HG02970 (cell line): ENCODE data around the gene DMC1.

Experiments
- ATAC-seq: cut with Tn5 transposase; IDR thresholded peaks from one replicate; pipeline ENCODE4 v1.9.1; 2021; ENCODE audit warnings: mild to moderate bottlenecking, moderate library complexity, moderate number of reproducible peaks; ENCODE audit not compliant: unreplicated experiment, low FRiP score

DMC1 gene

DNA sequence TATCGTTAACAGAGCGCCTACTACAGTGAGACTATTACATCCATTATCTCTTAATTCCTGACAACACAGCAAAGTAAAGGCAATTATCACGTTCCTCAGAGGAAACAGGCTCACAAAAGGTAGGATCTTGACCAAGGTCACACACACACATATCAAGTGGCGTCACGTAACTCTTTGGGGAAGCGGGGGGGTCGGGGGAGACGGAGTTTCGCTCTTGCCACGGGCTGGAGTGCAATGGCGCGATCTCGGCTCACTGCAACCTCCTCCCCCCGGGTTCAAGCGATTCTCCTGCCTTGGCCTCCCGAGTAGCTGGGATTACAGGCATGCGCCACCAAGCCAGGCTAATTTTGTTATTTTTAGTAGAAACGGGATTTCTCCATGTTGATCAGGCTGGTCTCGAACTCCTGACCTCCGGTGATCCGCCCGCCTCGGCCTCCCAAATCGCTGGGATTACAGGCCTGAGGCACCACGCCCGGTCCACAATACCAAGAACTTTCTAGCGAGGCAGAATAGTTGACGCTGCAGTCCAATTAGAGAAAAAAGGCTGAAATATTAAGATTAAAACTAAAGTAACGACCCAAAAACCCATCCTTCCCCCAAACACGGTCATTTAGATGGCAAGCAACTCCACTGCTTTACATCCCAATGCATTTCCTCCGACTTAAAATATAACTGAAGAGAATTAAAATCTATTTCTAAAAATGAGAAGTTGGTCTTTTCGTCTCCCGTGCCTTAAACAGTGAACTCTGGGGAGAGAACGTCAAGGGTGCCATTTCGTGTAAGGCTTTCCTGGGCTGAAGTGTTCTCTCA is 65.0 kb downstream of the DMC1 start:
- no peak for ATAC-seq

DNA sequence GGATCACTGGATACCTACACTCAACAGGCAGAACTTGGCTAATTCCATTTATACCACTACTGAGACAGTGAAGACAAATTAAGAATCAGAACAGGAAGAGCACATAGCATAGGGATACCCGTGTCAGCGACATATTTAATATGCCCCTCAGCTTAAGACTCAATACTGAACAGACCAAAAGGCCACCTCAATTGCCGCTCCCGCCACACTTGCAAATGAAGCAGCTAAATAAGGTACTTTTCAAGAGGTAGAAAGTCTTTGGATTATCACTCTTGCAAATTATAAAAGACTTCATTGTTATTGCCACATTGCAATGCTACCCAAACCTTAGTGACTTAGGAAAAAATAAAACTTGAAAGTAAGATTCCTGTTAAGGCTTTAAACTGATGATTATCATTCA is 67.0 kb downstream of the DMC1 start:
- ATAC-seq = no peak

DNA sequence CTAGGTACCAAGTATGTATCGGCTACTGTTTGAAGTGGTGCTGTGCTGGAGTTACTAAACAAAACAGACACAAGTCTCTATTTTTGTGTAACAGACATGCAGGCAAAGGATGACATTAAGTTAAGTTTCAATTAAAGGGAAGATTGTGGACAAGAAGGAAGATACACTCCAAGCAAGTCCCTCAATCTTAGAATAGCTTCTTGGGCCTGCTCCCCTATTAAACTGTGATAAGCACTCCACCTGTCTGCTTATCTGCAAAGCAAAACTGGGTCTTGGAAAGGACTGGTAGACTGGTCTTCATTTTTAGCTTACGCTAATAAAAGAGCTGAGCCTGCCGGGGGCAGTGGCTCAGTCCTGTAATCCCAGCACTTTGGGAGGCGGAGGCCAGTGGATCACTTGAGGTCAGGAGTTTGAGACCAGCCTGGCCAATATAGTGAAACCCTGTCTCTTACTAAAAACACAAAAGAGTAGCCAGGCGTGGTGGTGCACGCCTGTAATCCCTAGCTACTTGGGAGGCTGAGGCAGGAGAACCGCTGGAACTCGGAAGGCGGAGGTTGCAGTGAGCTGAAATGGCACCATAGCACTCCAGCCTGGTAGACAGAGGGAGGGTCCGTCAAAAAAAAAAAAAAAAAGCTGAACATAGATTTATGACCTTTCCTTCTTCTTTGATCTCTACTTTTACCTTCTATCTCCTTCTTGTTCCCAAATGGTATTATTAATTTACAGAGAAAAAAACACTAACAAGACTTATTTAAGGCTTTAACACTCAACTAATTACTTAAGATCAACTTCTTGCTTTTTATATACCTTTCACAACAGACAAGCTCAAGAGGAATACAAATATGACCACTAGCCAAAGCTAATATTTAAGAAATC is 67.9 kb downstream of the DMC1 start:
- ATAC-seq = no peak

- ATAC-seq = no peak
Measured at GRCh38 chr22:38497869-38498268, 72.1 kb downstream of the DMC1 start.

DNA sequence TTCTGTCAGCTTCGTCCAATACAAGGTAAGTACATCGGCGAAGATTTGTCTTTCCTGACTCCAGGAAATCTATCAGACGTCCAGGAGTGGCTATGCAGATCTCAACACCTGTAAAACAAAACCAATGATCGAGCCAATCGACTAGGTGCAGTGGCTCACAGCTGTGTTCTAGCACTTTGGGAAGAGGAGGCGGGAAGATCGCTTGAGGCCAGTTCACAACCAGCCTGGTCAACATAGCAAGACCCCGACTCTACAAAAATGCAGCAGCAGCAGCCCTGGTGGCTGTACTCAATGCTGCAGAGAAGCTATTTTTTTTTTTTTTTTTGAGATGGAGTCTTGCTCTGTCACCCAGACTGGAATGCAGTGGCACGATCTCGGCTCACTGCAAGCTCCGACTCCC is 75.0 kb downstream of the DMC1 start:
- ATAC-seq = no peak

DNA sequence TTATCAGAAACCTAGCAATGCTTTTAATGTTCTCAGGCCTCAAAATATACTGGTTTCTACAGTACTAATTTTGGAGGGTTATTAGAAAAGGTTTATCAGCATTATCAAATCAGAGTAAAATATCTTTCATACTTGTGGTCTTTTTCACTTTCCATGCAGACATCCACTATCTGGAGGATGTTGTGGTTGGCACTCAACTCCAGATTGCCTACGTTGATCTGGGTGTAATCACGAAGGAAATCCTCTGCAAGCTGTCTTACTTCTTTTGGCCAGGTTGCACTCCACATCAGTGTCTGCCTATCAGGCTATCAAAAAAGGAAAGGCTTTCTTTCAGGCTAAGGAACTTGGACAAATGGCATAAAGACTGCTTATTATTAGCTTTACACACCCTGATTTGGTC is 75.5 kb downstream of the DMC1 start:
- no peak for ATAC-seq

DNA sequence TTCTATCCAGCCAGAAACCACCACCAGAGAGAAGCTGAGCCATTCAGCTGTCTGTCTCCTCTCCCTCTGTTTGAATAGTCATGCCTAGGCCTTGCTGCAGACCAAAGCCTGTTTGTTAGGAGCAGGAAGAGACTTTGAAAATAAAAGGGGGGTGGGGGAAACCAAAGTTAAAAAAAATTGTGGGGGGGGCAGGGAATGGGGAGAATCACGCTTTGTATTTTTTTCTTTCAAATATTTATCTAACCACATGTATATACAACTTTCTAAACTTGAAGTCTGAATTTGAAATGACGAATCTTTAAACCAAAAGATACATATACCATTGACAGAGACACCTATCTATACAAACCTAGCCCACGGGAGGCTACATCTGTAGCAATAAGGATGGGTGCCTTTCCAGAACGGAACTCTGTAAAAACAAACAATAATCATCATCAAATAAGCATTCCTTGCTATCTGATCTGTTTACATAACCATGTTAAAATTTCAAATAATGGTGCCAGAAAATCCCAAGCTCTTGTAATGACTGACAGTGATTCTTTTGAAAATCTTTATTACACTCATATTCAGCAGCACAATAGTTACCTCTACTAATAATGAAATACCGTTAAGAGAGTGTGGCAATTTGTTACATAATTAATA is 78.2 kb downstream of the DMC1 start:
- ATAC-seq = no peak

DNA sequence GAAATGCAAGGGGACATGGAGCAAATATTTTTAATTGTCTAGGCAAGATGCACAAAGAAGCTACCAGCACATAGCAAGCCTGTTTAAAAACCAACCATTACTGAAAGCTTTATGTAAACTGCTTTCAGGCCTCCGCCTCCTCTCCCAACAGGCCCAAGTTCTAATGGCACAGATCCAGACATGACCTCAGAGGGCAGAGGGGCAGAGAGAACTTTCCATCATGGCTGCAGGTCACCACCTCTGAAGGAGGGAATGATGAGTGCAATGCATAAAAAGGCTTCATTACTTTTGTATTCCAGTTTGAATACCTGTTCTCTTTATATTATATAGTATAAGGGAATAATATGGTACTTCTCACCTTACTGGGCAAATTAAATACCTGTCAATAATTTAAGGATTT is 79.1 kb downstream of the DMC1 start:
- no peak for ATAC-seq

- no peak for ATAC-seq
Measured at GRCh38 chr22:38490475-38490874, 79.5 kb downstream of the DMC1 start.

GRCh38 chr22:38489561-38490145 is 80.3 kb downstream of the DMC1 start:
- no peak for ATAC-seq

GRCh38 chr22:38489142-38489541 is 80.8 kb downstream of the DMC1 start:
- no peak for ATAC-seq

- no peak for ATAC-seq
Measured at GRCh38 chr22:38487946-38488345, 82.0 kb downstream of the DMC1 start.

- no peak for ATAC-seq
Measured at GRCh38 chr22:38485783-38486182, 84.2 kb downstream of the DMC1 start.

- no peak for ATAC-seq
Measured at GRCh38 chr22:38484244-38484643, 85.7 kb downstream of the DMC1 start.

GRCh38 chr22:38482662-38483308 is 87.2 kb downstream of the DMC1 start:
- no peak for ATAC-seq

- no peak for ATAC-seq
Measured at GRCh38 chr22:38481871-38482332, 88.1 kb downstream of the DMC1 start.

GRCh38 chr22:38481162-38481870 is 88.7 kb downstream of the DMC1 start:
- ATAC-seq = no peak

- ATAC-seq = no peak
Measured at GRCh38 chr22:38479096-38479837, 90.7 kb downstream of the DMC1 start.

DNA sequence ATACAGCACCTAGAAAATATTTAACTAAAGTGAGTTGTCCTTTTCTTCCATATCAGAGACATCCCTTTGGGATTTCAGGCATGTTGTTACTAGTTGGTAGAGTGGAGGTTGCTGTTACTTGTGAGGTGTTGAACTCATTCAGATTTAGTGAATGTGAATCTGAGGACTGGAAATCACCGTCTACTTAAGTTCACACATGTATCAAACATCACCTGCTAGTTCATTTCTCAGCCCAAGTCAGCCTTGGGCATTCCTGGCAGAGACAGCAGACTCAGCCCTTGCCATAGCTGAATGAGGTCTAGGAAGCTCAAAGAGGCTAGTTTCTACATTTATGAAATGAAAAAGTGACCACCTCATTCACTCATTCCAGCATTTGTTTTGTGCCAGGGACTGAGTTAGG is 92.4 kb downstream of the DMC1 start:
- no peak for ATAC-seq
